ENCODE measurements around the gene ARL8A. TPM values are rescaled to one million over a fixed set of nuclear protein-coding genes. Genes with fewer than 3 reads are reported as not detected.
"Not testable (repeated sequence)": the region's sequence is repeated elsewhere in the genome, so short reads cannot be mapped to it uniquely, and the experiment has no call there.

The ARL8A gene
- total and polyA plus RNA-seq, 2 donors (not counting 1 experiment from before 2014, with no cell fraction given) = 67.6 to 70.7 TPM

DNA sequence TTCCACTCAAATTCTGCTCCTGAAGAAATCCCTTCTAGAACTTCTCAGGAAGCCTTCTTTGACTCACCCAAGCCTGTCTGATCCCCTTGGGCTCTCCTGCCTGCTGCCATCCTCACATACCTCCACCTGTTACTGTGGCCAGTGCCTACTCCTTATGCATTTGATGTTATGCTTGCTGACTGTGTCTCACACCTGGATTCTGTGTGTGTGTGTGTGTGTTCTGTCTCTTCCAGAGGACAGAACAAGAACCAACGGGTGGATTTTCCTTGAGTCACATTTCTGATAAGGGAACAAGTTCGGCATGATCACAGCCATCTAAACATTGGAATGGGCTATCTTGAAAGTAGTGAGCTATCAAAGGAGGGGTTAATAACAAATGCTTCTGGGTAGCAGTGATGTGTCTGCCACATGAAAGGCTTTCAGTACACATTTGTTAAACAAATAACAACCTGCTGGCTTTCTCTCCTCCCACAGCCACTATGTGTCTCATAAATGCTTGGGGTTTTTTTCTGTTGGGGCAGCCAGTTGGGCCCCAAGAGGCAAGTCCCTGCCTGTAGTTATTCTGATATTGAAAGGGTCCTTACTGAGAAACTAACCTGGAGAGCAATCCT is 30.7 kb downstream of the ARL8A start:
- no peaks in the 10 kb centered on the region for H3K79me2 ChIP-seq (ENCODE audit: control insufficient read depth, insufficient read depth, low read length)
- DNase-seq (no peak), ATAC-seq (ENCODE audit: low read depth) (no peak)
- no peaks in the 10 kb centered on the region for H3K9me3 ChIP-seq (ENCODE audit: control extremely low read depth in 1 of 3, control insufficient read depth in 2 of 3, insufficient read depth in 1 of 3, low read length in 2 of 3)
- Mint-ChIP-seq H3K27me3 (no peaks in the 10 kb centered on the region), H3K9me3 (ENCODE audit: insufficient read depth) (no peaks in the 10 kb centered on the region), H3K4me1 (no peaks in the 10 kb centered on the region), H3K27ac (no peak overlapping the region), H3K4me3 (no peak overlapping the region)
- no peak overlapping the region for H2AFZ ChIP-seq (ENCODE audit: insufficient read depth, low read depth, low read length, poor library complexity, severe bottlenecking)
- ChIA-PET POLR2A (no interaction called here), CTCF (no interaction called here)
- H3K36me3 ChIP-seq (replicated peaks in 1 of 2; ENCODE audit: control extremely low read depth in 1 of 2, control insufficient read depth in 1 of 2, extremely low read depth in 1 of 2, insufficient read depth in 2 of 2, low read length in 1 of 2) = no peaks in the 10 kb centered on the region
- H3K4me3 ChIP-seq (ENCODE audit: control extremely low read depth in 1 of 5, extremely low read depth in 1 of 5, insufficient read depth in 1 of 5, low read depth in 2 of 5, low read length in 4 of 5) = no peak overlapping the region
- no peaks in the 10 kb centered on the region for H3K4me1 ChIP-seq (ENCODE audit: control insufficient read depth in 2 of 2, insufficient read depth in 2 of 2, low read length in 2 of 2)
- no peaks in the 10 kb centered on the region for H3K27me3 ChIP-seq (replicated peaks in 1 of 4; ENCODE audit: control extremely low read depth in 1 of 4, control insufficient read depth in 3 of 4, insufficient read depth in 4 of 4, low read length in 3 of 4)
- no peaks in the 10 kb centered on the region for H4K20me1 ChIP-seq (ENCODE audit: control insufficient read depth, insufficient read depth, low read length, poor library complexity, severe bottlenecking)
- H3K4me2 ChIP-seq (replicated peaks; ENCODE audit: low read depth, low read length, poor library complexity, severe bottlenecking) = no peak overlapping the region
- no peak for TF ChIP-seq EZH2 (IDR thresholded peaks at IDR 0.05; ENCODE audit: borderline replicate concordance, insufficient read depth, low read depth, low read length, poor library complexity, severe bottlenecking)
- TF ChIP-seq CTCF (IDR thresholded peaks at IDR 0.05) = no peak
- WGBS (ENCODE audit: insufficient coverage) = 82% methylated on average over 2 of the region's 2 CpGs
- no peak overlapping the region for H3K27ac ChIP-seq (ENCODE audit: low read length in 2 of 2)
- H3K9ac ChIP-seq (ENCODE audit: low read length) = no peak overlapping the region
- intact Hi-C loops (cut with micrococcal nuclease) = no loop called here

DNA sequence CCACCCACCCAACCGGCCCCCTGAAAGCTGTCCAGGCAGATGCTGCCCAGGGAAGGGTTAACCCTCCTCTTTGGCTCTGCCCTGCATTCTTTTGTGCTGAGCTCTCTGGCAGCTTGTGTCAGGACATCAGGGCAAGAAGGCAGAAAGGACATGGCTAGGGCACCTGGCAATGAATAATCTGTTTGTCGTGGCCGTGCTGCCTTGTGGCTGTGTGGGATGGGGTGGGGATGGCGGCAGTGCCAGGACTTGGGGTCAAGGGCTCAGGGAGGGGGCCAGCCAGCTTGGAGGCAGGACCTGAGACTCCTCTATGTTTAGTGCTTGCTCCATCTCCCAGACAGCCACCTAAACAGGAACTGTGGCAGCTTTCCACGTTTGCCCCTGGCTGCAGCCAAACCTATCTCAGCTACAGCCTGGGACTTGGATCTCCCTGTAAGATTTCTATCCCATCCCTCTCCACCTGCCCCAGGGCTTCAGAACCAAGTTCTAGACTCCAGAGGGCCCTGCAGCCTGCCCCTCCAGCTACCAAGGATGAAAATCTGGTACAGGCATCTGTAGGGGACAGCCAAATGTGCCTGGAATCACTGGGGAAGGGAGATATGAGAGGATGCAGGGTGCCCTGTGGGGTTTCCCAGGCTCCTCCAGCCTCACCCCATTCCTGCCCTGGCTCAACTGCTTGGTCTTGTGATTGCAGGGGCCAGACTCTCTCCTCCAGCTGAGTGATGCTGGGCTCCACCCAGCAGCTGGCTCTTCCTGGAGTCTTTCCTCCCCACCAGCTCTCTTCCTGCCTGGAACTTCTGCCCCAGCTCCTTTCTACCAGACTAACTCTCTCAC is 31.5 kb downstream of the ARL8A start:
- Mint-ChIP-seq H3K4me1 (no peaks in the 10 kb centered on the region), H3K4me3 (no peak overlapping the region), H3K27me3 (no peaks in the 10 kb centered on the region), H3K27ac (no peak overlapping the region), H3K9me3 (ENCODE audit: insufficient read depth) (no peaks in the 10 kb centered on the region)
- H3K79me2 ChIP-seq (ENCODE audit: control insufficient read depth, insufficient read depth, low read length) = no peaks in the 10 kb centered on the region
- DNase-seq (no peak), ATAC-seq (ENCODE audit: low read depth) (no peak)
- H3K27me3 ChIP-seq (replicated peaks in 1 of 4; ENCODE audit: control extremely low read depth in 1 of 4, control insufficient read depth in 3 of 4, insufficient read depth in 4 of 4, low read length in 3 of 4) = no peaks in the 10 kb centered on the region
- no peak overlapping the region for H2AFZ ChIP-seq (ENCODE audit: insufficient read depth, low read depth, low read length, poor library complexity, severe bottlenecking)
- H3K4me1 ChIP-seq (ENCODE audit: control insufficient read depth in 2 of 2, insufficient read depth in 2 of 2, low read length in 2 of 2) = no peaks in the 10 kb centered on the region
- H3K4me2 ChIP-seq (replicated peaks; ENCODE audit: low read depth, low read length, poor library complexity, severe bottlenecking) = no peak overlapping the region
- intact Hi-C loops (cut with micrococcal nuclease) = no loop called here
- H4K20me1 ChIP-seq (ENCODE audit: control insufficient read depth, insufficient read depth, low read length, poor library complexity, severe bottlenecking) = no peaks in the 10 kb centered on the region
- no peak overlapping the region for H3K4me3 ChIP-seq (ENCODE audit: control extremely low read depth in 1 of 5, extremely low read depth in 1 of 5, insufficient read depth in 1 of 5, low read depth in 2 of 5, low read length in 4 of 5)
- WGBS (ENCODE audit: insufficient coverage) = 65% methylated on average over 5 of the region's 5 CpGs
- H3K9me3 ChIP-seq (ENCODE audit: control extremely low read depth in 1 of 3, control insufficient read depth in 2 of 3, insufficient read depth in 1 of 3, low read length in 2 of 3) = no peaks in the 10 kb centered on the region
- ChIA-PET POLR2A (no interaction called here), CTCF (no interaction called here)
- H3K36me3 ChIP-seq (replicated peaks in 1 of 2; ENCODE audit: control extremely low read depth in 1 of 2, control insufficient read depth in 1 of 2, extremely low read depth in 1 of 2, insufficient read depth in 2 of 2, low read length in 1 of 2) = no peaks in the 10 kb centered on the region
- TF ChIP-seq CTCF (IDR thresholded peaks at IDR 0.05) (no peak), EZH2 (IDR thresholded peaks at IDR 0.05; ENCODE audit: borderline replicate concordance, insufficient read depth, low read depth, low read length, poor library complexity, severe bottlenecking) (no peak)
- no peak overlapping the region for H3K9ac ChIP-seq (ENCODE audit: low read length)
- H3K27ac ChIP-seq (ENCODE audit: low read length in 2 of 2) = no peak overlapping the region

GRCh38 chr1:202111589-202111988 is 32.9 kb downstream of the ARL8A start:
- H3K4me1 ChIP-seq (ENCODE audit: control insufficient read depth in 2 of 2, insufficient read depth in 2 of 2, low read length in 2 of 2); H3K9me3 ChIP-seq (ENCODE audit: control extremely low read depth in 1 of 3, control insufficient read depth in 2 of 3, insufficient read depth in 1 of 3, low read length in 2 of 3); H3K9ac ChIP-seq (ENCODE audit: low read length); H3K27ac ChIP-seq (ENCODE audit: low read length in 2 of 2); H3K27me3 ChIP-seq (replicated peaks in 1 of 4; ENCODE audit: control extremely low read depth in 1 of 4, control insufficient read depth in 3 of 4, insufficient read depth in 4 of 4, low read length in 3 of 4); H2AFZ ChIP-seq (ENCODE audit: insufficient read depth, low read depth, low read length, poor library complexity, severe bottlenecking); H3K4me1 Mint-ChIP-seq; H3K27me3 Mint-ChIP-seq; intact Hi-C loops (cut with micrococcal nuclease); H3K4me3 ChIP-seq (ENCODE audit: control extremely low read depth in 1 of 5, extremely low read depth in 1 of 5, insufficient read depth in 1 of 5, low read depth in 2 of 5, low read length in 4 of 5); H3K79me2 ChIP-seq (ENCODE audit: control insufficient read depth, insufficient read depth, low read length); POLR2A ChIA-PET; ATAC-seq (ENCODE audit: low read depth); H3K36me3 ChIP-seq (replicated peaks in 1 of 2; ENCODE audit: control extremely low read depth in 1 of 2, control insufficient read depth in 1 of 2, extremely low read depth in 1 of 2, insufficient read depth in 2 of 2, low read length in 1 of 2); H4K20me1 ChIP-seq (ENCODE audit: control insufficient read depth, insufficient read depth, low read length, poor library complexity, severe bottlenecking); H3K27ac Mint-ChIP-seq; H3K4me3 Mint-ChIP-seq; H3K4me2 ChIP-seq (replicated peaks; ENCODE audit: low read depth, low read length, poor library complexity, severe bottlenecking); DNase-seq; CTCF ChIA-PET; H3K9me3 Mint-ChIP-seq (ENCODE audit: insufficient read depth): not testable (repeated sequence)
- WGBS (ENCODE audit: insufficient coverage) = 100% methylated on average over 1 of the region's 7 CpGs

Data from B cell (primary cell).